GM12873 (cell line): ENCODE measurements around the gene GRSF1.

ENCODE experiments used
- CTCF ChIP-seq: IDR thresholded peaks from 2 replicates; pipeline ENCODE4 v1.5.1; 2012; ENCODE audit warnings: low read depth, mild to moderate bottlenecking, moderate library complexity, low read length, control low read depth; ENCODE audit not compliant: insufficient read depth; ENCODE audit errors: missing control alignments

Gene GRSF1

GRCh38 chr4:70830054-70830453 is 9.6 kb downstream of the GRSF1 start:
- TF ChIP-seq CTCF: no peak

GRCh38 chr4:70829492-70829891 is 10.2 kb downstream of the GRSF1 start:
- TF ChIP-seq CTCF: no peak

DNA sequence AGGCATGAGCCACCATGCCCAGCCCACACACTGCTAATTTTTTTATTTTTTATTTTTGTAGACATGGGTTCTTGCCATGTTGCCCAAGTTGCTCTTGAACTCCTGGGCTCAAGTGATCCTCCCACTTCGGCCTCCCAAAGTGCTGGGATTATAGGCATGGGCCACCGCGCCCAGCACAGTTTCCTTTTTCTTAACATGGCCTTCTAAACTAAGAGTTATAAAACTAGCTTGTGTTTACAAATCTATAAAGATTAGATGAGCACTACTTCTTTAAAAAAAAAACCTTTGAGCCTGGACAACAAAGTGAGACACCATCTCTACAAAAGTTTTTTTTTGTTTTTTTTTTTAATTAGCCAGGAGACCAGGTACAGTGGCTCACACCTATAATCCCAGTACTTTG is 10.7 kb downstream of the GRSF1 start:
- no peak for TF ChIP-seq CTCF

DNA sequence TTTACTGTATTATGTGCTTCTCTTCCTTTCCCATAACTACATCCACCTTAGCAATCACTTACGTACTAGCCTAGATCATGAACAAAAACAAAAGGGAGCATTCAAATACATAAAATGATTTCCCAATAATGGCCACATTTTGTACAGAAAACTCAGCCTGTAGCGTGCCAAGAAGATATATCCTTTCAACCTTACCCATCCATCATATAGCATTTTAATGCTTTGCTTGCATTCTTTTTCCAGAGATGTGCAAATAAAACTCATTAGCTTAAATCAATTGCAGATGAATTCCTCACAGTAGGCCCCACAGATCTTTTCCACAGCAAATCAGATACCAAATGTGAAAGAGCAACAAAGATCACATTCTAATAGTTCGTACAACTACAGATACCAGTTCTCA is 20.8 kb downstream of the GRSF1 start:
- no peak for TF ChIP-seq CTCF

DNA sequence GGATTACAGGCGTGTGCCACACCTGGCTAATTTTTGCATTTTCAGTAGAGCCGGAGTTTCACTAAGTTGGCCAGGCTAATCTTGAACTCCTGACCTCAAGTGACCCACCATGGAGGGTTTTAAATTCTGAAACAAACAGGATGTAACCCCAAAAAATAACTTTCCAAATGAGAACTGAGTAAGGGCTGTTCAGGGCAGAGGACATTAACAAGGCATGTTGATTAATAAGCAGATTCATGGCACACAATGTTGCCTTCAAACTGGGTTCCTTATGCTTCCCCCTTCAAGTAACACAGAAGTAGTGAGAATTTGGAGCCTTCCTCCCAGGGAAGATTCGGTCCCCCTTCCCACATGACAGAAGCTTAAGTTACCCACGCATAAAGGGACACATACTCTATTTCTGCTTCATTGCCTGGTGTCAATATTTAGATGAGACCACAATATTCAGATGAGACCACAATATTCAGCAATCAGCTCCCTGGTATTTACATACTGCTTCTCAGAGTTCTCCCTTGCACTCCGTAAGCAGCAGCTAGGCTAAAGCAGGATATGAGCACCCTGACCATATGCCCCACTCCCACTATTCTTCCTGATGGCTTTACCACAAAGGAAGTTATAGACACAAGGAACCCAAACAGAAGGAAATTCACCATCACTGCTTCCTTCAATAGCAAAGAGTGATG is 21.4 kb downstream of the GRSF1 start:
- no peak for TF ChIP-seq CTCF

- TF ChIP-seq CTCF: no peak
These were observed 22.8 kb downstream of the GRSF1 start for GRCh38 chr4:70816894-70817293.

DNA sequence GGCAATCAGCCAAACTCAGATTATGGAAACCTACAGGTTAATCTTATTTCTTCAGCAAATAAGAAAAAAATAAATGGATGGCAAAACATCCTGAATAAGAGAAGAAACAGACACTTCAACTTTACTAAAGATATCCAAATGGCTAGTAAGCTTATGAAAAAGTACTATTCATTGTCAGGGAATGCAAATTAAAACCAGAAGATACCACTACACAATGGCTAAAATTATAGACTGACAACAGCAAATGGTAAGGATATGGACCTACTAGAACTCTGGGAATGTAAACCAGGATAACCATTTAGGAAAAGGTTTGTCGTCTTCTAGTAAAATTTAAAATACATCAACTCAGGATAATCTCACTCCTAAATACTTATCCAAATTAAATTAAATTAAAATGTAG is 24.3 kb downstream of the GRSF1 start:
- no peak for TF ChIP-seq CTCF

GRCh38 chr4:70808151-70808550 is 31.5 kb downstream of the GRSF1 start:
- TF ChIP-seq CTCF: no peak
